OCI-LY7 (cell line): ENCODE measurements around the gene ZNF564. TPM values are rescaled to one million over a fixed set of nuclear protein-coding genes. Genes with fewer than 3 reads are reported as not detected.

Experiments used
- BruUV-seq: library from RNA; stranded (reverse); fragments of 400-500 nt; replicated peaks from 2 replicates; lab custom pipeline; 2021; lab: Mats Ljungman, UMichigan
- CTCF ChIA-PET: fragments of 300-600 bp; sonication (Branson Sonifier 250); formaldehyde crosslinking; loops from one replicate; lab custom pipeline; 2022; ENCODE audit warnings: antibody characterized with exemption; ENCODE audit not compliant: unreplicated experiment; lab: Charles Lee
- POLR2A ChIA-PET: fragments of 300-600 bp; sonication (Branson Sonifier 250); formaldehyde crosslinking; loops from one replicate; lab custom pipeline; 2022; ENCODE audit warnings: antibody characterized with exemption; lab: Charles Lee
- DNase-seq: peaks from one replicate; pipeline ENCODE4 v3.0.0-alpha.2; 2015; ENCODE audit warnings: low spot score
- H2AFZ ChIP-seq: fragments of 200-600 bp; sonication (generic), shearing (Covaris generic); 2 replicates; pipeline ENCODE4 v1.6.1; 2014; ENCODE audit warnings: mild to moderate bottlenecking, antibody characterized with exemption, low read length, moderate library complexity
- H3K27ac ChIP-seq: fragments of 200-600 bp; sonication (generic); 2 replicates; pipeline ENCODE4 v1.5.1; 2014; ENCODE audit warnings: mixed run types, low read depth, mild to moderate bottlenecking, moderate library complexity, low read length, inconsistent platforms; ENCODE audit not compliant: poor library complexity, severe bottlenecking
- H3K36me3 ChIP-seq: fragments of 200-600 bp; sonication (generic); 2 replicates; pipeline ENCODE4 v1.6.1; 2014; ENCODE audit warnings: mild to moderate bottlenecking, antibody characterized with exemption, low read length, moderate library complexity, mixed read lengths; ENCODE audit not compliant: insufficient read depth
- H3K4me1 ChIP-seq: fragments of 200-600 bp; sonication (generic); 2 replicates; pipeline ENCODE4 v1.5.1; 2014; ENCODE audit warnings: mild to moderate bottlenecking, low read length; ENCODE audit not compliant: insufficient read depth, poor library complexity, severe bottlenecking
- H3K4me2 ChIP-seq: fragments of 200-600 bp; sonication (generic); 2 replicates; pipeline ENCODE4 v1.6.1; 2014; ENCODE audit warnings: mild to moderate bottlenecking, low read length
- H3K4me3 ChIP-seq: fragments of 200-600 bp; sonication (generic); 2 replicates; pipeline ENCODE4 v1.5.1; 2014; ENCODE audit warnings: mild to moderate bottlenecking, low read depth, low read length; ENCODE audit not compliant: poor library complexity, severe bottlenecking
- H3K79me2 ChIP-seq: fragments of 200-600 bp; sonication (generic); 2 replicates; pipeline ENCODE4 v1.6.1; 2016; ENCODE audit warnings: low read depth, mild to moderate bottlenecking, low read length, moderate library complexity, mixed read lengths; ENCODE audit not compliant: insufficient read depth
- H3K9me2 ChIP-seq: fragments of 200-600 bp; sonication (generic); 2 replicates; pipeline ENCODE4 v1.6.1; 2016; ENCODE audit warnings: mild to moderate bottlenecking, low read length, mixed read lengths; ENCODE audit not compliant: insufficient read depth
- H3K9me3 ChIP-seq: fragments of 200-600 bp; sonication (generic); 2 replicates; pipeline ENCODE4 v1.6.1; 2014; ENCODE audit warnings: mild to moderate bottlenecking, mixed run types, low read length, mixed read lengths
- H4K20me1 ChIP-seq: fragments of 200-600 bp; sonication (generic); 2 replicates; pipeline ENCODE4 v1.6.1; 2014; ENCODE audit warnings: mild to moderate bottlenecking, antibody characterized with exemption, low read length, moderate library complexity, mixed read lengths; ENCODE audit not compliant: insufficient read depth
- CTCF ChIP-seq: fragments of 200-600 bp; sonication (generic); conservative IDR thresholded peaks from 2 replicates; pipeline ENCODE4 v1.5.1; 2014; ENCODE audit warnings: mild to moderate bottlenecking, antibody characterized with exemption, low read length, moderate library complexity, mixed read lengths
- EZH2phosphoT487 ChIP-seq: fragments of 200-600 bp; sonication (generic); IDR thresholded peaks from 2 replicates; pipeline ENCODE4 v1.6.1; 2018; ENCODE audit warnings: low read depth, borderline replicate concordance, mild to moderate bottlenecking, mixed run types, antibody characterized with exemption, low read length, moderate library complexity, mixed read lengths
- intact Hi-C: fragments of 100-400 bp; cut with micrococcal nuclease; formaldehyde crosslinking; loops from one replicate; pipeline ENCODE4 v1.10.0; 2022; ENCODE audit not compliant: unreplicated experiment
- total RNA-seq, 2 experiments: library from RNA; depleted of rRNA in 1 of 2; stranded (reverse); fragments of >200 nt in 1 of 2; shearing (Covaris generic) in 1 of 2; gene quantifications; 2 replicates each; pipeline ENCODE4 v1.2.3, GENCODE V29; 2014 to 2022

ZNF564 gene
- total RNA-seq, 2 experiments from 2014 or later, result 8.0 to 13.1 TPM

- Histone ChIP-seq H3K4me1 (peaks cover 42% of the 10 kb centered on the region), H3K27ac (no peak overlapping the region), H3K36me3 (no peaks in the 10 kb centered on the region), H4K20me1 (no peaks in the 10 kb centered on the region), H2AFZ (peak overlapping the region; percentile 92), H3K4me3 (peak overlapping the region; percentile 90), H3K9me3 (no peaks in the 10 kb centered on the region), H3K4me2 (peak overlapping the region; percentile 91), H3K9me2 (no peaks in the 10 kb centered on the region), H3K79me2 (peaks cover 18% of the 10 kb centered on the region; the same call in 1 of the 2 replicates)
- ChIA-PET CTCF (interaction anchor here (0.8 kb wide), 1 partner anchor 12 kb away, joined by 3 read pairs; no protein-coding TSS in a partner anchor), POLR2A (interaction anchor here (1.2 kb wide), 1 partner anchor 90 kb away, joined by 3 read pairs; no protein-coding TSS in a partner anchor)
- TF ChIP-seq CTCF, result no peak
- no peak for TF ChIP-seq EZH2phosphoT487
- no peak for DNase-seq
- intact Hi-C loops, result no loop called here
- BruUV-seq, result no TSS peak
Measured at GRCh38 chr19:12484011-12484370, 67.3 kb downstream of the ZNF564 start.

DNA sequence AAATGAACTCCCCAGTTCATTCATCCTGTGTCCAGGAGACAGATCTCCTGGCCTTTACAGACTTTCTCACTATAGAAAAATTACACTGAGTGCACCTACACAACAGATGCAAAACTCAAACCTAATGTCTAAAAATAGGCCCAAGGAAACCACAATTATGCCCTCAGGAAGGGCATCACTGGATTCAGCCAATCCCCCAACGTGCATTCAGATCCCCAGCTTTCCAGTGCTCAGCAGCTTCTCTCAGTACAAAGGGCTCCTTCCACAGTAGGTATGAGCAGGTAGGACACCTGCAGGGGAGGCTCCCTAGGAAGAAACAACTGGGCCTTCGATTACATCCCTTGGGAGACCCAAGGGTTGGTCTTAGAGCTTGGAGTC is 68.8 kb downstream of the ZNF564 start:
- no peaks in the 10 kb centered on the region for H3K36me3 ChIP-seq
- peak overlapping the region; percentile 66 for H3K4me2 ChIP-seq
- POLR2A ChIA-PET, result interaction anchor here (0.6 to 0.8 kb wide), 2 partner anchors 150 to 175 kb away, joined by 3 to 5 read pairs; no protein-coding TSS in a partner anchor
- peaks cover 18% of the 10 kb centered on the region; the same call in 1 of the 2 replicates for H3K79me2 ChIP-seq
- H3K4me1 ChIP-seq, result peaks cover 52% of the 10 kb centered on the region
- peak overlapping the region; percentile 20 for H3K27ac ChIP-seq
- no TSS peak for BruUV-seq
- intact Hi-C loops, result no loop called here
- TF ChIP-seq CTCF, result no peak
- TF ChIP-seq EZH2phosphoT487, result no peak
- H3K9me2 ChIP-seq, result no peaks in the 10 kb centered on the region
- H4K20me1 ChIP-seq, result no peaks in the 10 kb centered on the region
- H2AFZ ChIP-seq, result no peak overlapping the region
- CTCF ChIA-PET, result no interaction called here
- DNase-seq, result peak; percentile 50
- no peaks in the 10 kb centered on the region for H3K9me3 ChIP-seq
- H3K4me3 ChIP-seq, result peak overlapping the region; percentile 50

- ChIA-PET CTCF (no interaction called here), POLR2A (interaction anchor here (0.6 to 0.8 kb wide), 2 partner anchors 149 to 176 kb away, joined by 3 to 5 read pairs; no protein-coding TSS in a partner anchor)
- no peaks in the 10 kb centered on the region for H4K20me1 ChIP-seq
- BruUV-seq, result no TSS peak
- no peaks in the 10 kb centered on the region for H3K9me3 ChIP-seq
- no peaks in the 10 kb centered on the region for H3K36me3 ChIP-seq
- no peak for DNase-seq
- H3K79me2 ChIP-seq, result peaks cover 18% of the 10 kb centered on the region; the same call in 1 of the 2 replicates
- H3K27ac ChIP-seq, result peak overlapping the region; percentile 20
- H3K4me2 ChIP-seq, result peak overlapping the region; percentile 66
- peak overlapping the region; percentile 50 for H3K4me3 ChIP-seq
- no peak for TF ChIP-seq CTCF
- TF ChIP-seq EZH2phosphoT487, result no peak
- H3K4me1 ChIP-seq, result peaks cover 52% of the 10 kb centered on the region
- intact Hi-C loops, result no loop called here
- no peaks in the 10 kb centered on the region for H3K9me2 ChIP-seq
- no peak overlapping the region for H2AFZ ChIP-seq
Measured at GRCh38 chr19:12481781-12482508, 69.3 kb downstream of the ZNF564 start.
